Measurements from ENCODE around the gene SLX9. TPM values are rescaled to one million over a fixed set of nuclear protein-coding genes. Genes with fewer than 3 reads are reported as not detected.

SLX9 gene
- total and polyA plus RNA-seq, 9 donors: 5.6 to 24.1 (median 16.6) TPM

GRCh38 chr21:44931501-44932407, 8.1 kb upstream of the SLX9 start:
- no peaks in the 10 kb centered on the region for H3K4me1 ChIP-seq (ENCODE audit: insufficient read depth)

GRCh38 chr21:44932408-44933181, 7.2 kb upstream of the SLX9 start:
- intact Hi-C loops (cut with DNase I): loop anchor here in 1 of 4 donors (10.0 kb wide), 1 partner anchor 118 kb away; the partner anchor contains the start of gene SUMO3
- TF ChIP-seq CTCF (IDR thresholded peaks at IDR 0.05) (peak in 1 of 3 donors; percentile 18), POLR2A (IDR thresholded peaks at IDR 0.05) (no peak)
- Histone ChIP-seq H3K27ac (no peak overlapping the region), H3K4me1 (ENCODE audit: insufficient read depth) (no peaks in the 10 kb centered on the region), H3K4me3 (peak overlapping the region; percentile 24), H3K9me3 (peaks cover 0 to 6% of the 10 kb centered on the region in 2 donors), H3K27me3 (peaks cover 7% of the 10 kb centered on the region), H3K36me3 (no peaks in the 10 kb centered on the region)
- peak in 1 of 5 donors; percentile 24 for DNase-seq
- WGBS, 3 donors: 1 to 2% (median 2%) methylated on average over 43 to 68 of the region's 68 CpGs

More at GRCh38 chr21:44931501-44932407, 8.1 kb upstream of the SLX9 start:
- 1 to 2% (median 2%) methylated on average over 30 to 78 of the region's 78 CpGs for WGBS, 3 donors
- Histone ChIP-seq H3K36me3 (no peaks in the 10 kb centered on the region), H3K9me3 (peaks cover 0 to 6% of the 10 kb centered on the region in 2 donors), H3K4me3 (peak overlapping the region; percentile 24), H3K27ac (no peak overlapping the region), H3K27me3 (peaks cover 7% of the 10 kb centered on the region)
- TF ChIP-seq POLR2A (IDR thresholded peaks at IDR 0.05): no peak
- TF ChIP-seq EP300 (IDR thresholded peaks at IDR 0.05): no peak
- TF ChIP-seq CTCF (IDR thresholded peaks at IDR 0.05): no peak
- intact Hi-C loops (cut with DNase I): loop anchor here in 1 of 4 donors (10.0 kb wide), 1 partner anchor 117 kb away; the partner anchor contains the start of gene SUMO3
- DNase-seq: no peak

GRCh38 chr21:44933199-44933917, 6.5 kb upstream of the SLX9 start:
- DNase-seq: no peak
- TF ChIP-seq POLR2A (IDR thresholded peaks at IDR 0.05) (no peak), EP300 (IDR thresholded peaks at IDR 0.05) (no peak), CTCF (IDR thresholded peaks at IDR 0.05) (no peak)
- Histone ChIP-seq H3K27me3 (peaks cover 7% of the 10 kb centered on the region), H3K9me3 (peaks cover 0 to 6% of the 10 kb centered on the region in 2 donors), H3K4me3 (no peak overlapping the region), H3K27ac (no peak overlapping the region), H3K4me1 (ENCODE audit: insufficient read depth) (no peaks in the 10 kb centered on the region), H3K36me3 (no peaks in the 10 kb centered on the region)
- 68 to 74% (median 73%) methylated on average over 25 of the region's 25 CpGs for WGBS, 3 donors
- intact Hi-C loops (cut with DNase I): loop anchor here in 1 of 4 donors (10.0 kb wide), 1 partner anchor 119 kb away; the partner anchor contains the start of gene SUMO3

GRCh38 chr21:44933918-44934260, 5.9 kb upstream of the SLX9 start:
- H3K27ac ChIP-seq: no peak overlapping the region
- no peaks in the 10 kb centered on the region for H3K4me1 ChIP-seq (ENCODE audit: insufficient read depth)
- no peak overlapping the region for H3K4me3 ChIP-seq
- 86 to 89% (median 86%) methylated on average over 6 of the region's 6 CpGs for WGBS, 3 donors
- H3K27me3 ChIP-seq: peaks cover 7% of the 10 kb centered on the region
- H3K9me3 ChIP-seq: peaks cover 0 to 6% of the 10 kb centered on the region in 2 donors
- TF ChIP-seq EP300 (IDR thresholded peaks at IDR 0.05): no peak
- TF ChIP-seq POLR2A (IDR thresholded peaks at IDR 0.05): no peak
- TF ChIP-seq CTCF (IDR thresholded peaks at IDR 0.05): no peak
- DNase-seq: peak in 1 of 5 donors; percentile 19
- intact Hi-C loops (cut with DNase I): loop anchor here in 1 of 4 donors (10.0 kb wide), 1 partner anchor 119 kb away; the partner anchor contains the start of gene SUMO3
- H3K36me3 ChIP-seq: no peaks in the 10 kb centered on the region
